COLO829 (cell line): ENCODE results near the gene INPPL1.
"Not testable (repeated sequence)": the region's sequence is repeated elsewhere in the genome, so short reads cannot be mapped to it uniquely, and the experiment has no call there.

ENCODE experiments used
- DNase-seq: peaks from one replicate; pipeline ENCODE4 v3.0.0; 2012; ENCODE audit warnings: low spot score

Gene INPPL1

DNA sequence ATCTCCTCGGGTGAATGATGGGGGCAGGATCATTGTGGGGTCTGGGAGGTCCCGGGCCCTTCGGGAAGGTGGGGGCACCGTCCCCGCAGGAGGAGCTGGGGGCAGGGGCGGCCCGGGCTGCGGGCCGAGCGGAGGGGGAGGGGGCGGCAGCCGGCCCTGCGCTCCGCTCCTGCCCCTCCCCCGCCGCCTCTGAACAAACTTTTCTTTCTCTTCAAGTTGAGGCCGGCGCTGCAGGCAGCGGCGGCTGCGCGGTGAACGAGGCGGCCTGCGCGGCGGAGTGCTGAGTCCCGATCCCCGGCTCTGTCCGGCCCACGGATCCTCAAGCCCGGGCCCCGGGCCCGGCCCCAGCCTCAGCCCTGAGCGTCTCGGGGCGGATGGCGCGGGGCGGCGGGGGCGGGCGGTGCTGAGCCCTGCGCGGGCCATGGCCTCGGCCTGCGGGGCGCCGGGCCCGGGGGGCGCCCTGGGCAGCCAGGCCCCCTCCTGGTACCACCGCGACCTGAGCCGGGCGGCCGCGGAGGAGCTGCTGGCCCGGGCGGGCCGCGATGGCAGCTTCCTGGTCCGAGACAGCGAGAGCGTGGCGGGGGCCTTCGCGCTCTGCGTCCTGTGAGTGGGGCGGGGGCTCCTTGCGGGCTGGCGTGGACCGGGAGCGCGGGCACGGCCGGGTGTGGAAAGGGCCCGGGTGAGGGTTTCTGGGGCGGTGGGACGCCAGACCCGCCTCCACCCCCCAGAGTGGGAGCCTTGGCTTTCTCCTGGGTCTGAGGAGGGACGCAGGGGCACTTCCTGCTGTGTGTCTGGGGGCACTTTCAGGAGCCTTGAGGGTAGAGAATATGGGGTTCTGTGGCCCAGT, at the start of gene INPPL1:
Gene INPPL1, plus strand, starts transcription at position 204 of the 847 bp plus-strand sequence. Its CDS starts 218 bp downstream, at position 422.
- no peak for DNase-seq

- DNase-seq = no peak
These were observed 46.9 kb upstream of the INPPL1 start for GRCh38 chr11:72177656-72178055.

DNA sequence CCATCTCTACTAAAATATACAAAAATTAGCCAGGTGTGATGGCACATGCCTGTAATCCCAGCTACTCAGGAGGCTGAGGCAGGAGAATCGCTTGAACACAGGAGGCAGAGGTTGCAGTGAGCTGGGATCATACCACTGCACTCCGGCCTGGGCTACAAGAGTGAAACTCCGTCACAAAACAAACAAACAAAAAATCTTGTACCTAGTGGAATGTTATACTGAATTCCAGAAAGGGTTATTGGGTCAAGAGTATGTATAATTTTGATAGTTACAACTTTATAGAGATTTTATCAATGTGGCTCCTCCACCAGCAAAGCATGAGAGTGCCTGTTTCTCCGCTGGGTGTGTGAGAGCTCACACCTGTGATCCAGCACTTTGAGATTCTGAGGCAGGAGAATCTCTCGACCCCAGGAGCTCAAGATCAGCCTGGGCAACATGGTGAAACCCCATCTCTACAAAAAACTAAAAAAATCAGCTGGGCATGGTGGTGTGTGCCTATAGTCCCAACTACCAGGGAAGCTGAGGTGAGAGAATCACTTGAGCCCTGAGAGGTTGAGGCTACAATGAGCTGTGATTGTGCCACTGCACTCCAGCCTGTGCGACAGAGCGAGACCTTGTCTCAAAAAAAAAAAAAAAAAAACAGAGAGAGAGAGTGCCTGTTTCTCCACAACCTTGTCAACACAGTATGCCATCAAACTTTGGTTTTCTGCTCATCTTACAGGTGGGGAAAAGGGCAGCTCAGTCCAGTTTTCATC, 45.3 kb upstream of the INPPL1 start:
- no peak for DNase-seq

- DNase-seq = no peak
These were observed 44.7 kb upstream of the INPPL1 start for GRCh38 chr11:72179804-72180396.

- not testable (repeated sequence) for DNase-seq
These were observed 43.5 kb upstream of the INPPL1 start for GRCh38 chr11:72180892-72181552.

- DNase-seq = not testable (repeated sequence)
These were observed 43.0 kb upstream of the INPPL1 start for GRCh38 chr11:72181553-72181958.

DNA sequence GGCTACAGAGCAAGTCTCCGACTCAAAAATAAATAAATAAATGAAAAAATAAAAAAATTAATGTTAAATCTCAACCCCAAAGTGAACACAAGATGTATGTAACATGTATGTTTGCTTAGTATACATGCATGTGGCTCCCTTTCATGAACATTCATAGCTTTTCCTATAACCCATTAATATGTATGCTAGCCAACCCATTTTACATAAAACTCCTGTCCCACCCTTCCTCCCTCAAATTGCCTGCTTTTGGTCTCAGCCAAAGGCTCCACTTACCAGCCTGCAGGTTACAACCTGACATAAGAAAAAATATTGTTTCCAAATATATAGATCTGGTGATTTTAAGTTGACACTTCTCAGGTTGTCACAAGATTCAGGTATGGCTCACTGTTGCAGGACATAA, 36.3 kb upstream of the INPPL1 start:
- DNase-seq = no peak

- no peak for DNase-seq
These were observed 34.9 kb upstream of the INPPL1 start for GRCh38 chr11:72189455-72190250.

GRCh38 chr11:72190631-72191071, 33.9 kb upstream of the INPPL1 start:
- DNase-seq = no peak

GRCh38 chr11:72191961-72192381, 32.6 kb upstream of the INPPL1 start, which contains the start of gene FOLR1:
Gene FOLR1, plus strand, starts transcription at chr11:72192140. Its CDS starts 34 bp downstream, at chr11:72192174.
- no peak for DNase-seq

DNA sequence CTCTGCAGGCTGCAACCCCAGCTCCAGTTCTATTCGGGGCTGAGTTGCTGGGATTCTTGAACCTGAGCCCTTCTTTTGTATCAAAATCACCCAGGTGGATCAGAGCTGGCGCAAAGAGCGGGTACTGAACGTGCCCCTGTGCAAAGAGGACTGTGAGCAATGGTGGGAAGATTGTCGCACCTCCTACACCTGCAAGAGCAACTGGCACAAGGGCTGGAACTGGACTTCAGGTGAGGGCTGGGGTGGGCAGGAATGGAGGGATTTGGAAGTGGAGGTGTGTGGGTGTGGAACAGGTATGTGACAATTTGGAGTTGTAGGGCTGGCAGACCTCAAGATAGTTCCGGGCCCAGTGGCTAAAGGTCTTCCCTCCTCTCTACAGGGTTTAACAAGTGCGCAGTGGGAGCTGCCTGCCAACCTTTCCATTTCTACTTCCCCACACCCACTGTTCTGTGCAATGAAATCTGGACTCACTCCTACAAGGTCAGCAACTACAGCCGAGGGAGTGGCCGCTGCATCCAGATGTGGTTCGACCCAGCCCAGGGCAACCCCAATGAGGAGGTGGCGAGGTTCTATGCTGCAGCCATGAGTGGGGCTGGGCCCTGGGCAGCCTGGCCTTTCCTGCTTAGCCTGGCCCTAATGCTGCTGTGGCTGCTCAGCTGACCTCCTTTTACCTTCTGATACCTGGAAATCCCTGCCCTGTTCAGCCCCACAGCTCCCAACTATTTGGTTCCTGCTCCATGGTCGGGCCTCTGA, 28.9 kb upstream of the INPPL1 start:
- no peak for DNase-seq

DNA sequence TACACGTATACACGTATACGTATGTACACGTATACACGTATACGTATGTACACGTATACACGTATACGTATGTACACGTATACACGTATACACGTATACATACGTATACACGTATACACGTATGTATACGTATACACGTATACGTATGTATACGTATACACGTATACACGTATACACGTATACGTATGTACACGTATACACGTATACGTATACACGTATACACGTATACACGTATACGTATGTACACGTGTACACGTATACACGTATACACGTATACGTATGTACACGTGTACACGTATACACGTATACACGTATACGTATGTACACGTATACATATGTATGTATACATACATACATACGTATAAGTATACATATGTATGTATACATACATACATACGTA, 23.1 kb upstream of the INPPL1 start:
- not testable (repeated sequence) for DNase-seq

DNA sequence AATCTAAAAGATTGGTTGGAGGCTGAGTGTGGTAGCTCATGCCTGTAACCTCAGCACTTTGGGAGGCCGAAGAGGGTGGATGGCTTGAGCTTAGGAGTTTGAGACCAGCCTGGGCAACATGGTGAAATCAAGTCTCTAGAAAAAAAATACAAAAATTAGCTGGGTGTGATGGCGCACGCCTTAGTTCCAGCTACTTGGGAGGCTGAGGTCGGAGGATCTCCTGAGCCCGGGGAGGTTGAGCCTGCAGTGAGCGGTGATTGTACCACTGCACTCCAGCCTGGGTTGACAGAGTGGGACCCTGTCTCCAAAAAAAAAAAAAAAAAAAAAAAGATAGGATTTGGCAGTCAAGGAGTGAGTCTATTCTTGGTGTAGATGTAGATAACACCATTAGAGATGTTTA, 22.0 kb upstream of the INPPL1 start:
- DNase-seq = no peak

DNA sequence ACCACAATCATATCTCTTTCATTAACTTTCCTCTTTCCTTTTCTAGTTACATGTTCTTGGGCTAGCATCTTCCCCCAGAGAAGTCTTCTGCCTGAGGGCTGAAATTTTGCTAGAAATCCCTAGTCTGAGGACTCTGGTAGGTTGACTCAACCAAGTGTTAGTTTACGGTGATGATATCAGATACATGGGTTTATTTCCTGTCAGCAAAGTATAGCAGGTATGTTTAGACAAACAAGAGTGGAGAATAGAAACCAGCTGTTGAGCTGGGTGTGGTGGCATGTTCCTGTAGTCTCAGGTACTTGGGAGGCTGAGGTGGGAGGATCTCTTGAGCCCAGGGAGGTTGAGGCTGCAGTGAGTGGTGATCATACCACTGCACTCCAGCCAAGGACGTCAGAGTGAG, 21.4 kb upstream of the INPPL1 start:
- DNase-seq = no peak

- no peak for DNase-seq
These were observed 19.7 kb upstream of the INPPL1 start for GRCh38 chr11:72204886-72205285.

DNA sequence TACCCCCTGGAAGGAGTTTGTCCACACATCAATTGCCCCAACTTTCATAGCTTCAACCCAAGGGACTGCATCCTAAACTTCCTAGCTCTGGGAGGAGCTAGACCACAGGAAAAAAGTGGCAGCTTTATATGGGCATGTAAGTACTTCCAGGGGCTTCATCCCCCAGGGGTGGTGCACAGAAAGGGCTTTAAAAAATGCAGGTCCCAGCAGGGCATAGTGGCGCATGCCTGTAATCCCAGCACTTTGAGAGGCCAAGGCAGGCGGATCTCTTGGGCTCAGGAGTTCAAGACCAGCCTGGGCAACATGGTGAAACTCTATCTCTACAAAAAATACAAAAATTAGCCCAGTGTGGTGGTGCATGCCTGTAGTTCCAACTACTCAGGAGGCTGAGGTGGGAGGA, 17.8 kb upstream of the INPPL1 start:
- DNase-seq = not testable (repeated sequence)

- no peak for DNase-seq
These were observed 16.3 kb upstream of the INPPL1 start for GRCh38 chr11:72208281-72208680.

GRCh38 chr11:72209101-72209500, 15.5 kb upstream of the INPPL1 start:
- no peak for DNase-seq

DNA sequence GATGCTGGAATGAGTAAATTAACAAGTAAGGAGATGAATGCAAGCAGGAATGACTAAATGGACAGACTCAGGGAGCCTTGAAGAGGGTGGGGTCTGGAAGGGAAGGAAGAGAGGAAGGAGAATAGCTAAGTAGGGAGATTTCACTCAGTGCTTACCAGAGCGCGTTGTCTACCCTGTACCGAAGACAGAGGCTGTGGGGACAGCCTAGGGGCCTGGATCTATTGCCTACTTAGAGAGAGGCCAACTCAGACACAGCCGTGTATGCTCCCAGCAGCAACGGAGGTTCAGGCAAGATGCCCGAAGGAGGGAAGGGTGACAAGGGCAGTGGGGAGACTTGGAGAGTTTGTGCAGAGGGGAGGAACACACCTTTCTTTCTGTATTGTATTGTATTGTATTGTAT, 7.9 kb upstream of the INPPL1 start, which contains the start of gene FOLR2:
Gene FOLR2, plus strand, starts transcription at position 157 of the 400 bp plus-strand sequence. CDS start 1,791 bp downstream, outside the sequence.
- DNase-seq = no peak

GRCh38 chr11:72217841-72218240, 6.7 kb upstream of the INPPL1 start:
- no peak for DNase-seq
